ENCODE measurements around the gene TVP23A.

- TF ChIP-seq CTCF (IDR thresholded peaks at IDR 0.05) = no peak
- TF ChIP-seq POLR2A (IDR thresholded peaks at IDR 0.05) = no peak
These were observed 40.4 kb upstream of the TVP23A start for GRCh38 chr16:10859020-10859419.

Measured in gastroesophageal sphincter (tissue), 3 donors.